Measurements from ENCODE around the gene HM13. TPM values are rescaled to one million over a fixed set of nuclear protein-coding genes. Genes with fewer than 3 reads are reported as not detected.

HM13 gene
- total and polyA plus RNA-seq, 9 of the 15 experiments (the other 6 are each of a cell fraction or from before 2014, with no cell fraction given) = 7.7 to 136 (median 74.5) TPM

DNA sequence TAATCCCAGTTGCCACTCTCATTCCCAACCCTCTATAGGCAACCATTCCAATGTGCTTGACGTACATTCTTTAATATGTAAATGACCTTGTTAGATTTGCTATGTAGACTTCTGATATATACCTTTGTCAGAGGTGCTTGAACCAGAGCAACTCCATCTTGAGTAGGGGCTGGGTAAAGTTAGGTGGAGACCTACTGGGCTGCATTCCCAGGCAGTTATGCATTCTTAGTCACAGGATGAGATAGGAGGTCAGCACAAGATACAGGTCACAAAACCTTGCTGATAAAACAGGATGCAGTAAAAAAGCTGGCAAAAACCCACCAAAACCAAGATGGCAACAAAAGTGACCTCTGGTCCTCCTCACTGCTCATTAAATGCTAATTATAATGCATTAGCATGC, 8.3 kb upstream of the HM13 start:
- 28% methylated on average over 1 of the region's 1 CpG for WGBS (ENCODE audit: insufficient coverage, low coverage, missing lambda C conversion rate)
- H3K9me1 ChIP-seq (ENCODE audit: control insufficient read depth, insufficient read depth, low read length) = no peaks in the 10 kb centered on the region
- no peak overlapping the region for H3K4me3 ChIP-seq
- FAIRE-seq = no peak
- no peaks in the 10 kb centered on the region for H3K79me2 ChIP-seq (ENCODE audit: control insufficient read depth, insufficient read depth, low read length)
- in situ Hi-C loops (cut with MboI) = no loop called here
- intact Hi-C loops (cut with micrococcal nuclease) = no loop called here
- H3K27me3 ChIP-seq (ENCODE audit: control insufficient read depth in 2 of 2, insufficient read depth in 2 of 2, low read length in 2 of 2) = no peaks in the 10 kb centered on the region
- H3K9me3 ChIP-seq (replicated peaks; ENCODE audit: control insufficient read depth, insufficient read depth, low read depth, low read length) = no peaks in the 10 kb centered on the region; the same call in 1 of the 2 replicates
- ChIA-PET POLR2A (no interaction called here), CTCF (ENCODE audit: low intra/inter-chr PET ratio) (interaction anchor here (0.6 to 1.2 kb wide), 2 partner anchors 45 to 438 kb away, joined by 4 read pairs; no protein-coding TSS in a partner anchor)
- peaks cover 4 to 6% of the 10 kb centered on the region in 2 experiments for H3K4me1 ChIP-seq (replicated peaks in 1 of 2; ENCODE audit: control insufficient read depth in 2 of 2, insufficient read depth in 2 of 2, low read length in 2 of 2)
- H3K9ac ChIP-seq (ENCODE audit: insufficient read depth in 1 of 2, low read depth in 2 of 2, low read length in 2 of 2) = no peak overlapping the region
- BruUV-seq (replicated peaks) = no TSS peak
- DNase-seq (ENCODE audit: extremely low read depth in 1 of 4, low spot score in 3 of 4) = peak in 1 of 4 experiments; percentile 12
- no peak overlapping the region for H3K27ac ChIP-seq (ENCODE audit: extremely low read depth, low read depth, low read length)
- H4K20me1 ChIP-seq (replicated peaks; ENCODE audit: control insufficient read depth, insufficient read depth, low read length) = no peaks in the 10 kb centered on the region
- no peak for ATAC-seq
- no peaks in the 10 kb centered on the region for H3K36me3 ChIP-seq (ENCODE audit: control insufficient read depth, insufficient read depth, low read length)
- no peak overlapping the region for H3K4me2 ChIP-seq (ENCODE audit: insufficient read depth, low read length)
- no peak overlapping the region for H2AFZ ChIP-seq (ENCODE audit: low read depth, low read length)
- TF ChIP-seq DMBX1 (CRISPR knock-in tag; IDR thresholded peaks at IDR 0.05; ENCODE audit: borderline replicate concordance) = peak; percentile 70; the same call in 1 of the 2 replicates
- TF ChIP-seq ZKSCAN8 (CRISPR knock-in tag; IDR thresholded peaks at IDR 0.05) = no peak
- no peak for TF ChIP-seq ESRRB (CRISPR knock-in tag; IDR thresholded peaks at IDR 0.05; ENCODE audit: borderline replicate concordance)
- no peak for TF ChIP-seq RFX7 (CRISPR knock-in tag; IDR thresholded peaks at IDR 0.05)
- 0 out of 2 replicates have a peak, but pooled peaks have one; percentile 33 for TF ChIP-seq ZNF76 (CRISPR knock-in tag; IDR thresholded peaks at IDR 0.05; ENCODE audit: borderline replicate concordance)
- no peak for TF ChIP-seq HSF4 (CRISPR knock-in tag; IDR thresholded peaks at IDR 0.05; ENCODE audit: borderline replicate concordance)
- TF ChIP-seq KLF6 (CRISPR knock-in tag; IDR thresholded peaks at IDR 0.05; ENCODE audit: borderline replicate concordance) = peak; percentile 62; the same call in 1 of the 2 replicates
- TF ChIP-seq SNIP1 (IDR thresholded peaks at IDR 0.05; ENCODE audit: low read depth) = no peak
- no peak for TF ChIP-seq STAG1 (CRISPR knock-in tag; IDR thresholded peaks at IDR 0.05; ENCODE audit: borderline replicate concordance)
- TF ChIP-seq CBFB (CRISPR knock-in tag; IDR thresholded peaks at IDR 0.05) = no peak
- TF ChIP-seq, protein P1, sequence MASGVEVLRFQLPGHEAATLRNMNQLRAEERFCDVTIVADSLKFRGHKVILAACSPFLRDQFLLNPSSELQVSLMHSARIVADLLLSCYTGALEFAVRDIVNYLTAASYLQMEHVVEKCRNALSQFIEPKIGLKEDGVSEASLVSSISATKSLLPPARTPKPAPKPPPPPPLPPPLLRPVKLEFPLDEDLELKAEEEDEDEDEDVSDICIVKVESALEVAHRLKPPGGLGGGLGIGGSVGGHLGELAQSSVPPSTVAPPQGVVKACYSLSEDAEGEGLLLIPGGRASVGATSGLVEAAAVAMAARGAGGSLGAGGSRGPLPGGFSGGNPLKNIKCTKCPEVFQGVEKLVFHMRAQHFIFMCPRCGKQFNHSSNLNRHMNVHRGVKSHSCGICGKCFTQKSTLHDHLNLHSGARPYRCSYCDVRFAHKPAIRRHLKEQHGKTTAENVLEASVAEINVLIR (CRISPR knock-in tag; IDR thresholded peaks at IDR 0.05) = peak; percentile 49; the same call in 1 of the 2 replicates
- TF ChIP-seq ZNF41 (CRISPR knock-in tag; conservative IDR thresholded peaks at IDR 0.05) = peak; percentile 73
- TF ChIP-seq, protein P2, sequence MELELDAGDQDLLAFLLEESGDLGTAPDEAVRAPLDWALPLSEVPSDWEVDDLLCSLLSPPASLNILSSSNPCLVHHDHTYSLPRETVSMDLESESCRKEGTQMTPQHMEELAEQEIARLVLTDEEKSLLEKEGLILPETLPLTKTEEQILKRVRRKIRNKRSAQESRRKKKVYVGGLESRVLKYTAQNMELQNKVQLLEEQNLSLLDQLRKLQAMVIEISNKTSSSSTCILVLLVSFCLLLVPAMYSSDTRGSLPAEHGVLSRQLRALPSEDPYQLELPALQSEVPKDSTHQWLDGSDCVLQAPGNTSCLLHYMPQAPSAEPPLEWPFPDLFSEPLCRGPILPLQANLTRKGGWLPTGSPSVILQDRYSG (tag; conservative IDR thresholded peaks at IDR 0.05; ENCODE audit: low read depth) = peak; percentile 87
- no peak for TF ChIP-seq MIER1 (IDR thresholded peaks at IDR 0.05; ENCODE audit: low read depth)
- TF ChIP-seq MEF2D (tag; conservative IDR thresholded peaks at IDR 0.05; ENCODE audit: low read depth) = peak; percentile 74
- no peak for TF ChIP-seq KDM1A (IDR thresholded peaks at IDR 0.05)
- 0 out of 2 replicates have a peak, but pooled peaks have one; percentile 25 for TF ChIP-seq SMAD4 (CRISPR knock-in tag; conservative IDR thresholded peaks at IDR 0.05)
- TF ChIP-seq NR2C1 (IDR thresholded peaks at IDR 0.05) = no peak
- TF ChIP-seq NR2C1 (tag; IDR thresholded peaks at IDR 0.05) = peak; percentile 47
- TF ChIP-seq, protein P3, sequence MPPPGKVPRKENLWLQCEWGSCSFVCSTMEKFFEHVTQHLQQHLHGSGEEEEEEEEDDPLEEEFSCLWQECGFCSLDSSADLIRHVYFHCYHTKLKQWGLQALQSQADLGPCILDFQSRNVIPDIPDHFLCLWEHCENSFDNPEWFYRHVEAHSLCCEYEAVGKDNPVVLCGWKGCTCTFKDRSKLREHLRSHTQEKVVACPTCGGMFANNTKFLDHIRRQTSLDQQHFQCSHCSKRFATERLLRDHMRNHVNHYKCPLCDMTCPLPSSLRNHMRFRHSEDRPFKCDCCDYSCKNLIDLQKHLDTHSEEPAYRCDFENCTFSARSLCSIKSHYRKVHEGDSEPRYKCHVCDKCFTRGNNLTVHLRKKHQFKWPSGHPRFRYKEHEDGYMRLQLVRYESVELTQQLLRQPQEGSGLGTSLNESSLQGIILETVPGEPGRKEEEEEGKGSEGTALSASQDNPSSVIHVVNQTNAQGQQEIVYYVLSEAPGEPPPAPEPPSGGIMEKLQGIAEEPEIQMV (tag; conservative IDR thresholded peaks at IDR 0.05; ENCODE audit: low read depth) = 0 out of 2 replicates have a peak, but pooled peaks have one; percentile 47
- TF ChIP-seq MECOM (CRISPR knock-in tag; IDR thresholded peaks at IDR 0.05) = 0 out of 2 replicates have a peak, but pooled peaks have one; percentile 28
